Smooth muscle cell (in vitro differentiated cells): Measurements from ENCODE around the gene DGKH. TPM values are rescaled to one million over a fixed set of nuclear protein-coding genes. Genes with fewer than 3 reads are reported as not detected.
A peak's percentile ranks its signal among the peaks of the same experiment; 100 is the strongest.

Experiments
- DNase-seq: peaks from one replicate; lab custom pipeline; 2025; ENCODE audit not compliant: unreplicated experiment; lab: John Stamatoyannopoulos, UW
- H2AFZ ChIP-seq: fragments of 200-600 bp; sonication (generic); 2 replicates; pipeline ENCODE4 v1.6.0; 2016; ENCODE audit warnings: antibody characterized with exemption, low read depth, mild to moderate bottlenecking
- H3F3A ChIP-seq: fragments of 200-600 bp; sonication (generic); 2 replicates; pipeline ENCODE4 v1.6.0; 2017; ENCODE audit warnings: antibody characterized with exemption, low read depth
- H3K27ac ChIP-seq: fragments of 200-600 bp; sonication (generic); 2 replicates; pipeline ENCODE4 v1.5.1; 2016; ENCODE audit warnings: low read depth, mild to moderate bottlenecking
- H3K27me3 ChIP-seq: fragments of 200-600 bp; sonication (generic); 2 replicates; pipeline ENCODE4 v1.6.1; 2016; ENCODE audit warnings: low read depth, mild to moderate bottlenecking
- H3K36me3 ChIP-seq: fragments of 200-600 bp; sonication (generic); 2 replicates; pipeline ENCODE4 v1.5.1; 2016; ENCODE audit warnings: low read depth
- H3K4me1 ChIP-seq: fragments of 200-600 bp; sonication (generic); 2 replicates; pipeline ENCODE4 v1.5.1; 2016; ENCODE audit warnings: low read depth
- H3K4me2 ChIP-seq: fragments of 200-600 bp; sonication (generic); 2 replicates; pipeline ENCODE4 v1.6.0; 2016; ENCODE audit warnings: mild to moderate bottlenecking
- H3K4me3 ChIP-seq: fragments of 200-600 bp; sonication (generic); 2 replicates; pipeline ENCODE4 v1.5.1; 2016; ENCODE audit warnings: mild to moderate bottlenecking
- H3K79me2 ChIP-seq: fragments of 200-600 bp; sonication (generic); 2 replicates; pipeline ENCODE4 v1.6.0; 2016; ENCODE audit warnings: low read depth, mild to moderate bottlenecking
- H3K9ac ChIP-seq: fragments of 200-600 bp; sonication (generic); 2 replicates; pipeline ENCODE4 v1.6.0; 2016; ENCODE audit warnings: low read depth
- H3K9me3 ChIP-seq: fragments of 200-600 bp; sonication (generic); replicated peaks from 2 replicates; pipeline ENCODE4 v1.5.1; 2016; ENCODE audit warnings: low read depth
- H4K20me1 ChIP-seq: fragments of 200-600 bp; sonication (generic); 2 replicates; pipeline ENCODE4 v1.6.0; 2016; ENCODE audit warnings: low read depth
- WGBS: methylation state at CpG from one replicate; pipeline ENCODE4 v1.1.7; 2016; ENCODE audit warnings: low lambda C conversion rate; 5-methylcytosine and 5-hydroxymethylcytosine counted together
- polyA plus RNA-seq: library from polyadenylated mRNA; unstranded; fragments of >200 nt; fragmentation: Nextera tagmentation; extraction: Ambion mirVana; gene quantifications from 2 replicates; pipeline ENCODE4 v1.2.1, GENCODE V29; 2016
- total RNA-seq: library from RNA; depleted of rRNA; stranded (reverse); fragments of >200 nt; gene quantifications from 2 replicates; pipeline ENCODE4 v1.2.3, GENCODE V29; 2014
- TF ChIP-seq, protein P1 (sequence below): fragments of 200-600 bp; sonication (generic); IDR thresholded peaks from 2 replicates; pipeline ENCODE4 v1.5.1; 2017; ENCODE audit warnings: borderline replicate concordance, mild to moderate bottlenecking, antibody characterized with exemption; ENCODE audit not compliant: insufficient read depth, poor library complexity, severe bottlenecking

Gene DGKH
- total and polyA plus RNA-seq, 2 experiments from 2014 or later, result 1.3 to 6.8 TPM

DNA sequence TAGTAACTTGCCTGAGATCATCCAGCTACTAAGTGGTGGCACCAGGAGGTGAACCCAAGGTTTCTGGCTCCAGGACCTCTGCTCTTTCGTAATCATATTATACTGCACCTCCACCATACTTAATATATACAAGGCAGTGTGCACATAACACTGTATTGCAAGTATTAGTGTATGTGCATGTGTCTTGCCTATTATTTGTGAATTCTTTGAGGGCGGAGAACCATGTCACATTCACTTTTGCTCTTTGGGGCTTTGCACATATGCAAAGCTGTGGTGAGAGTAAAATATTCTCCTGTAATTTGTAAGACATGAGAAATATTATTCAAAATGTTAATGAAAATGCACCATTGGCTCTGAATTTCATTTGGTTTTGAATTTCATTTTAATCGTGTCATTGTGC lies 78.6 kb downstream of the DGKH start:
- DNase-seq, result no peak

DNA sequence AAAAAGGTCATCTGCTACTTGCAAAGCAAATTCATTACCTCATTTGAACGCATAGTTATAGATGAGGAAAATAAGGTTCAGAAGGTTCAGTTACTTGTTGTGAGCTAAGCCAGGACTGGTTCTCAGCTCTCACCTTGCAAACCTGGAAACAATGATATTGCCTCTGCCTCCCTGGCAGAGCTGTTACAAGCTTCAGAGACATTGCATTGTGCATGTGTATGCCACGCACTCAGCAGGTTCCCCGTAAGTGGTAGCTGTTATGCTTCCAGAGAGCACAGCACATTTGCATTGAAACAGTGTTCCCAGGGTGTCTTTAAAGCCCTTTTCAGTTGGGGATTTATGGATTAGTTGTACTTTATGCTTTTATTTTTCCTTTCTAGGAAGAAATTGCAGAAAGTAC lies 80.6 kb downstream of the DGKH start:
- H3K36me3 ChIP-seq, result peaks cover 3% of the 10 kb centered on the region

More for the DNA sequence above, 78.6 kb downstream of the DGKH start:
- Histone ChIP-seq H3K4me1 (no peaks in the 10 kb centered on the region), H4K20me1 (no peaks in the 10 kb centered on the region), H3F3A (no peaks in the 10 kb centered on the region), H2AFZ (no peak overlapping the region), H3K4me3 (no peak overlapping the region), H3K27ac (no peak overlapping the region), H3K27me3 (no peaks in the 10 kb centered on the region), H3K79me2 (peaks cover 3% of the 10 kb centered on the region), H3K9me3 (no peaks in the 10 kb centered on the region), H3K36me3 (peaks cover 3% of the 10 kb centered on the region), H3K4me2 (no peak overlapping the region), H3K9ac (no peak overlapping the region)
- WGBS, result 94% methylated on average over 3 of the region's 3 CpGs
- TF ChIP-seq, protein P1, sequence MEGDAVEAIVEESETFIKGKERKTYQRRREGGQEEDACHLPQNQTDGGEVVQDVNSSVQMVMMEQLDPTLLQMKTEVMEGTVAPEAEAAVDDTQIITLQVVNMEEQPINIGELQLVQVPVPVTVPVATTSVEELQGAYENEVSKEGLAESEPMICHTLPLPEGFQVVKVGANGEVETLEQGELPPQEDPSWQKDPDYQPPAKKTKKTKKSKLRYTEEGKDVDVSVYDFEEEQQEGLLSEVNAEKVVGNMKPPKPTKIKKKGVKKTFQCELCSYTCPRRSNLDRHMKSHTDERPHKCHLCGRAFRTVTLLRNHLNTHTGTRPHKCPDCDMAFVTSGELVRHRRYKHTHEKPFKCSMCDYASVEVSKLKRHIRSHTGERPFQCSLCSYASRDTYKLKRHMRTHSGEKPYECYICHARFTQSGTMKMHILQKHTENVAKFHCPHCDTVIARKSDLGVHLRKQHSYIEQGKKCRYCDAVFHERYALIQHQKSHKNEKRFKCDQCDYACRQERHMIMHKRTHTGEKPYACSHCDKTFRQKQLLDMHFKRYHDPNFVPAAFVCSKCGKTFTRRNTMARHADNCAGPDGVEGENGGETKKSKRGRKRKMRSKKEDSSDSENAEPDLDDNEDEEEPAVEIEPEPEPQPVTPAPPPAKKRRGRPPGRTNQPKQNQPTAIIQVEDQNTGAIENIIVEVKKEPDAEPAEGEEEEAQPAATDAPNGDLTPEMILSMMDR, result no peak

DNA sequence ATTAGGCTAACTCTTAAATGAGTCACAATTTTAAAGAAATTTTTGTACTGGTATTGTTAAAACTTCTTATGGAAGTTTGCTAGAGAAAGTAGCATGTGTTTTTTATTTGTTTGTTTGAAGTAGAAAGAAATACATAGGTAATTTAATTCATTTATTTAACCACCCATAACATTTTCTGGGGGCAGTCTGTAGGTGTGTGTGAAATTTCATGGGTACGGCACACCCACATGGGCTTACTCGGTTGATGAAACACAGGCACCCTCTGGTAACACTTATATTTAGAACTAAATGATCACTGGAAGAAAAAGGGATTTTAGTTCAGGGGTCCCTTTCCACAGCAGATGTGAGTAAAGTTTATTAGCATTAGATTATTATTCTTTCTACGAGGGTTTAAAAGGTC lies 88.1 kb downstream of the DGKH start:
- WGBS, result 39% methylated on average over 3 of the region's 3 CpGs
- H4K20me1 ChIP-seq, result no peaks in the 10 kb centered on the region
- no peaks in the 10 kb centered on the region for H3K36me3 ChIP-seq
- TF ChIP-seq, protein P1, result no peak
- H3K4me3 ChIP-seq, result no peak overlapping the region
- H3K9ac ChIP-seq, result no peak overlapping the region
- peak overlapping the region; percentile 5 for H3K4me2 ChIP-seq
- H2AFZ ChIP-seq, result no peak overlapping the region
- no peaks in the 10 kb centered on the region for H3K4me1 ChIP-seq
- H3K27me3 ChIP-seq, result no peaks in the 10 kb centered on the region
- H3F3A ChIP-seq, result no peaks in the 10 kb centered on the region
- DNase-seq, result no peak
- no peaks in the 10 kb centered on the region for H3K9me3 ChIP-seq
- no peak overlapping the region for H3K27ac ChIP-seq
- H3K79me2 ChIP-seq, result no peaks in the 10 kb centered on the region

More for the DNA sequence above, 80.6 kb downstream of the DGKH start:
- H3K27me3 ChIP-seq, result no peaks in the 10 kb centered on the region
- no peak overlapping the region for H2AFZ ChIP-seq
- H3K4me2 ChIP-seq, result no peak overlapping the region
- 78% methylated on average over 3 of the region's 3 CpGs for WGBS
- H3K4me3 ChIP-seq, result no peak overlapping the region
- H3F3A ChIP-seq, result no peaks in the 10 kb centered on the region
- TF ChIP-seq, protein P1, result no peak
- H3K9ac ChIP-seq, result no peak overlapping the region
- no peak overlapping the region for H3K27ac ChIP-seq
- H3K4me1 ChIP-seq, result no peaks in the 10 kb centered on the region
- no peaks in the 10 kb centered on the region for H4K20me1 ChIP-seq
- DNase-seq, result no peak
- H3K9me3 ChIP-seq, result no peaks in the 10 kb centered on the region
- H3K79me2 ChIP-seq, result no peaks in the 10 kb centered on the region

DNA sequence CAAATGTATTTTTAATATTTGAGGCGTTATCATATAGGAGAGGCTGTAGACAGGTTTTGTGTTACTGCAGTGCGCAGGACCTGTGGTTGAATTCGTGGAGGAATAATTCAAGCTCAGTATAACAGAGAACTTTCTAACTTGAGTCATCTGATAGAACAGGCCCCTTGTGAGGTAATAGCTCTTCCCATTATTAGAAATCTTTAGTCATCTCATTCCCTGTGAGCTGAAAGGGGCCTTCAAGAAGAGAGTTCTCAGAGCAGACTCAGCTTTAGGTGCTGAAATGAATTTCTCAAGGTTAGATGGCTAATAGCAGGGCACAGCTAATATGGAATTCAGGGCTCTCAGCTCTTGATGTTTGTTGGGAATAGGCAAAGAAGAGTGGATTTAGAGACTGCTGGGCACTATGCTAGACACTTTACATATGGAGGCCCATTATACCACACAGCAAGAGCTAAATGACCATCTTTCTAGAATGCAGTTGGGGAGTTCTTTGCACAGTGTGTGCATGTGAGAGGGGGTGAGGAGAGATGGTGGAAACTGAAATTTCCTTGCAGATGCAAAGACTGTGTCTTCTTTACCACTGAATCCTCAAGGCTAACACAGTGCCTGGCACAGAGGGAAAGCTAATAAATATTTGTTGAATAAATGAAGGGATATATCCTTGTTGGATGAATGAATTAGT lies 89.5 kb downstream of the DGKH start:
- TF ChIP-seq, protein P1, result no peak
- no peaks in the 10 kb centered on the region for H3K9me3 ChIP-seq
- no peaks in the 10 kb centered on the region for H3K79me2 ChIP-seq
- no peaks in the 10 kb centered on the region for H3K4me1 ChIP-seq
- no peak overlapping the region for H2AFZ ChIP-seq
- H4K20me1 ChIP-seq, result no peaks in the 10 kb centered on the region
- no peak for DNase-seq
- no peak overlapping the region for H3K4me3 ChIP-seq
- no peaks in the 10 kb centered on the region for H3K27me3 ChIP-seq
- no peaks in the 10 kb centered on the region for H3K36me3 ChIP-seq
- H3K9ac ChIP-seq, result no peak overlapping the region
- H3F3A ChIP-seq, result no peaks in the 10 kb centered on the region
- 87% methylated on average over 3 of the region's 3 CpGs for WGBS
- H3K27ac ChIP-seq, result no peak overlapping the region
- H3K4me2 ChIP-seq, result no peak overlapping the region
